ENCODE results near the gene KRTAP2-1.

- TF ChIP-seq CTCF (IDR thresholded peaks at IDR 0.05 in 4 of 5, conservative IDR thresholded peaks at IDR 0.05 in 1 of 5), result no peak
- no peak for TF ChIP-seq POLR2A (IDR thresholded peaks at IDR 0.05)
These were observed 9.2 kb downstream of the KRTAP2-1 start for GRCh38 chr17:41037853-41038350.

All from gastrocnemius medialis (tissue), 4 donors.